ENCODE measurements around the gene UPK3BL1. TPM values are rescaled to one million over a fixed set of nuclear protein-coding genes. Genes with fewer than 3 reads are reported as not detected.
"Not testable (repeated sequence)": the region's sequence is repeated elsewhere in the genome, so short reads cannot be mapped to it uniquely, and the experiment has no call there.

Gene UPK3BL1
- 47.9 TPM for polyA plus RNA-seq (2013, experiment 1 of 4)
- polyA plus RNA-seq (2013, experiment 2 of 4): 43.4 TPM
- 37.0 TPM for polyA plus RNA-seq (2013, experiment 3 of 4)
- polyA plus RNA-seq (2013, experiment 4 of 4): 51.4 TPM

- H3K4me3 ChIP-seq (ENCODE audit: insufficient read depth, low read depth, low read length); H3K27ac ChIP-seq (ENCODE audit: insufficient read depth, low read depth, low read length, poor library complexity, severe bottlenecking); H3K4me1 ChIP-seq (ENCODE audit: control insufficient read depth, insufficient read depth, low read length); H3K36me3 ChIP-seq (ENCODE audit: control insufficient read depth, insufficient read depth, low read length); H3K27me3 ChIP-seq (ENCODE audit: control insufficient read depth, insufficient read depth, low read length, poor library complexity, severe bottlenecking); H3K9me3 ChIP-seq (ENCODE audit: control insufficient read depth, low read length): not testable (repeated sequence)
- WGBS, 2 experiments: no CpG with 5 or more reads among the region's 9 CpGs
These were observed at the start of gene UPK3BL1 for GRCh38 chr7:102642691-102643090. TSS of gene UPK3BL1 (minus strand) at chr7:102642791. CDS start at chr7:102642741, 50 bp downstream.

GRCh38 chr7:102690602-102691001, 48.0 kb upstream of the UPK3BL1 start:
- not testable (repeated sequence) for H3K27ac ChIP-seq (ENCODE audit: insufficient read depth, low read depth, low read length, poor library complexity, severe bottlenecking); H3K4me1 ChIP-seq (ENCODE audit: control insufficient read depth, insufficient read depth, low read length); H3K9me3 ChIP-seq (ENCODE audit: control insufficient read depth, low read length); H3K27me3 ChIP-seq (ENCODE audit: control insufficient read depth, insufficient read depth, low read length, poor library complexity, severe bottlenecking); H3K4me3 ChIP-seq (ENCODE audit: insufficient read depth, low read depth, low read length); H3K36me3 ChIP-seq (ENCODE audit: control insufficient read depth, insufficient read depth, low read length)
- 92 to 100% methylated on average over 1 to 2 of the region's 6 CpGs for WGBS, 2 experiments

- H3K27me3 ChIP-seq (ENCODE audit: control insufficient read depth, insufficient read depth, low read length, poor library complexity, severe bottlenecking); H3K27ac ChIP-seq (ENCODE audit: insufficient read depth, low read depth, low read length, poor library complexity, severe bottlenecking); H3K4me1 ChIP-seq (ENCODE audit: control insufficient read depth, insufficient read depth, low read length); H3K9me3 ChIP-seq (ENCODE audit: control insufficient read depth, low read length); H3K36me3 ChIP-seq (ENCODE audit: control insufficient read depth, insufficient read depth, low read length); H3K4me3 ChIP-seq (ENCODE audit: insufficient read depth, low read depth, low read length): not testable (repeated sequence)
- no CpG with 5 or more reads among the region's 74 CpGs for WGBS, 2 experiments
These were observed 47.1 kb upstream of the UPK3BL1 start for GRCh38 chr7:102689436-102690282.

GRCh38 chr7:102688299-102689036, 45.9 kb upstream of the UPK3BL1 start:
- H3K4me1 ChIP-seq (ENCODE audit: control insufficient read depth, insufficient read depth, low read length); H3K27me3 ChIP-seq (ENCODE audit: control insufficient read depth, insufficient read depth, low read length, poor library complexity, severe bottlenecking); H3K27ac ChIP-seq (ENCODE audit: insufficient read depth, low read depth, low read length, poor library complexity, severe bottlenecking); H3K4me3 ChIP-seq (ENCODE audit: insufficient read depth, low read depth, low read length); H3K9me3 ChIP-seq (ENCODE audit: control insufficient read depth, low read length); H3K36me3 ChIP-seq (ENCODE audit: control insufficient read depth, insufficient read depth, low read length): not testable (repeated sequence)
- no CpG with 5 or more reads among the region's 37 CpGs for WGBS, 2 experiments

GRCh38 chr7:102682560-102682959, 40.0 kb upstream of the UPK3BL1 start:
- H3K36me3 ChIP-seq (ENCODE audit: control insufficient read depth, insufficient read depth, low read length); H3K9me3 ChIP-seq (ENCODE audit: control insufficient read depth, low read length); H3K27ac ChIP-seq (ENCODE audit: insufficient read depth, low read depth, low read length, poor library complexity, severe bottlenecking); H3K4me3 ChIP-seq (ENCODE audit: insufficient read depth, low read depth, low read length); H3K27me3 ChIP-seq (ENCODE audit: control insufficient read depth, insufficient read depth, low read length, poor library complexity, severe bottlenecking); H3K4me1 ChIP-seq (ENCODE audit: control insufficient read depth, insufficient read depth, low read length): not testable (repeated sequence)
- WGBS, 2 experiments: no CpG with 5 or more reads among the region's 5 CpGs

GRCh38 chr7:102680780-102681179, 38.2 kb upstream of the UPK3BL1 start:
- H3K4me3 ChIP-seq (ENCODE audit: insufficient read depth, low read depth, low read length); H3K27ac ChIP-seq (ENCODE audit: insufficient read depth, low read depth, low read length, poor library complexity, severe bottlenecking); H3K4me1 ChIP-seq (ENCODE audit: control insufficient read depth, insufficient read depth, low read length); H3K27me3 ChIP-seq (ENCODE audit: control insufficient read depth, insufficient read depth, low read length, poor library complexity, severe bottlenecking); H3K36me3 ChIP-seq (ENCODE audit: control insufficient read depth, insufficient read depth, low read length); H3K9me3 ChIP-seq (ENCODE audit: control insufficient read depth, low read length): not testable (repeated sequence)
- no CpG with 5 or more reads among the region's 5 CpGs for WGBS, 2 experiments

- not testable (repeated sequence) for H3K27me3 ChIP-seq (ENCODE audit: control insufficient read depth, insufficient read depth, low read length, poor library complexity, severe bottlenecking); H3K4me3 ChIP-seq (ENCODE audit: insufficient read depth, low read depth, low read length); H3K36me3 ChIP-seq (ENCODE audit: control insufficient read depth, insufficient read depth, low read length); H3K27ac ChIP-seq (ENCODE audit: insufficient read depth, low read depth, low read length, poor library complexity, severe bottlenecking); H3K4me1 ChIP-seq (ENCODE audit: control insufficient read depth, insufficient read depth, low read length); H3K9me3 ChIP-seq (ENCODE audit: control insufficient read depth, low read length)
- 94% methylated on average over 1 of the region's 2 CpGs for WGBS, 2 experiments
These were observed 33.0 kb upstream of the UPK3BL1 start for GRCh38 chr7:102675545-102675944.

- not testable (repeated sequence) for H3K4me3 ChIP-seq (ENCODE audit: insufficient read depth, low read depth, low read length); H3K4me1 ChIP-seq (ENCODE audit: control insufficient read depth, insufficient read depth, low read length); H3K36me3 ChIP-seq (ENCODE audit: control insufficient read depth, insufficient read depth, low read length); H3K27me3 ChIP-seq (ENCODE audit: control insufficient read depth, insufficient read depth, low read length, poor library complexity, severe bottlenecking); H3K9me3 ChIP-seq (ENCODE audit: control insufficient read depth, low read length); H3K27ac ChIP-seq (ENCODE audit: insufficient read depth, low read depth, low read length, poor library complexity, severe bottlenecking)
- no CpG with 5 or more reads among the region's 9 CpGs for WGBS, 2 experiments
These were observed 31.0 kb upstream of the UPK3BL1 start for GRCh38 chr7:102673447-102674067.

- H3K36me3 ChIP-seq (ENCODE audit: control insufficient read depth, insufficient read depth, low read length); H3K4me1 ChIP-seq (ENCODE audit: control insufficient read depth, insufficient read depth, low read length); H3K9me3 ChIP-seq (ENCODE audit: control insufficient read depth, low read length); H3K4me3 ChIP-seq (ENCODE audit: insufficient read depth, low read depth, low read length); H3K27ac ChIP-seq (ENCODE audit: insufficient read depth, low read depth, low read length, poor library complexity, severe bottlenecking); H3K27me3 ChIP-seq (ENCODE audit: control insufficient read depth, insufficient read depth, low read length, poor library complexity, severe bottlenecking): not testable (repeated sequence)
- no CpG with 5 or more reads among the region's 9 CpGs for WGBS, 2 experiments
These were observed 29.3 kb upstream of the UPK3BL1 start for GRCh38 chr7:102671956-102672307.

GRCh38 chr7:102671166-102671955, 28.8 kb upstream of the UPK3BL1 start, which contains the start of gene POLR2J2:
TSS of gene POLR2J2 (minus strand) at chr7:102671663. CDS start at chr7:102671601, 62 bp downstream.
- not testable (repeated sequence) for H3K27me3 ChIP-seq (ENCODE audit: control insufficient read depth, insufficient read depth, low read length, poor library complexity, severe bottlenecking); H3K36me3 ChIP-seq (ENCODE audit: control insufficient read depth, insufficient read depth, low read length); H3K9me3 ChIP-seq (ENCODE audit: control insufficient read depth, low read length); H3K4me1 ChIP-seq (ENCODE audit: control insufficient read depth, insufficient read depth, low read length); H3K27ac ChIP-seq (ENCODE audit: insufficient read depth, low read depth, low read length, poor library complexity, severe bottlenecking)
- WGBS, 2 experiments: 0 to 2% methylated on average over 19 to 23 of the region's 63 CpGs
- peak within 1 kb of the TSS; percentile 16 for H3K4me3 ChIP-seq (ENCODE audit: insufficient read depth, low read depth, low read length)
